Measurements from ENCODE around the gene DNAJC6.

GRCh38 chr1:65456481-65456880, 147.1 kb downstream of the DNAJC6 start:
- TF ChIP-seq, protein P1, sequence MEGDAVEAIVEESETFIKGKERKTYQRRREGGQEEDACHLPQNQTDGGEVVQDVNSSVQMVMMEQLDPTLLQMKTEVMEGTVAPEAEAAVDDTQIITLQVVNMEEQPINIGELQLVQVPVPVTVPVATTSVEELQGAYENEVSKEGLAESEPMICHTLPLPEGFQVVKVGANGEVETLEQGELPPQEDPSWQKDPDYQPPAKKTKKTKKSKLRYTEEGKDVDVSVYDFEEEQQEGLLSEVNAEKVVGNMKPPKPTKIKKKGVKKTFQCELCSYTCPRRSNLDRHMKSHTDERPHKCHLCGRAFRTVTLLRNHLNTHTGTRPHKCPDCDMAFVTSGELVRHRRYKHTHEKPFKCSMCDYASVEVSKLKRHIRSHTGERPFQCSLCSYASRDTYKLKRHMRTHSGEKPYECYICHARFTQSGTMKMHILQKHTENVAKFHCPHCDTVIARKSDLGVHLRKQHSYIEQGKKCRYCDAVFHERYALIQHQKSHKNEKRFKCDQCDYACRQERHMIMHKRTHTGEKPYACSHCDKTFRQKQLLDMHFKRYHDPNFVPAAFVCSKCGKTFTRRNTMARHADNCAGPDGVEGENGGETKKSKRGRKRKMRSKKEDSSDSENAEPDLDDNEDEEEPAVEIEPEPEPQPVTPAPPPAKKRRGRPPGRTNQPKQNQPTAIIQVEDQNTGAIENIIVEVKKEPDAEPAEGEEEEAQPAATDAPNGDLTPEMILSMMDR (IDR thresholded peaks at IDR 0.05 in 4 of 5, conservative IDR thresholded peaks at IDR 0.05 in 1 of 5): no peak
- TF ChIP-seq POLR2A (IDR thresholded peaks at IDR 0.05): no peak
